Ramos (cell line): Measurements from ENCODE around the gene PLCH2.
"Not testable (repeated sequence)": the region's sequence is repeated elsewhere in the genome, so short reads cannot be mapped to it uniquely, and the experiment has no call there.

Experiments
- in situ Hi-C: fragments of 300-500 bp; cut with MboI; formaldehyde crosslinking; loops from one replicate; pipeline ENCODE4 v1.14.3; 2022; ENCODE audit warnings: low sequenced_read_pairs; ENCODE audit not compliant: unreplicated experiment

Gene PLCH2

GRCh38 chr1:2476061-2476999 is at the start of gene PLCH2:
TSS of gene PLCH2 (plus strand) at chr1:2476289. CDS start at chr1:2476589, 300 bp downstream.
- in situ Hi-C loops, result no loop called here

DNA sequence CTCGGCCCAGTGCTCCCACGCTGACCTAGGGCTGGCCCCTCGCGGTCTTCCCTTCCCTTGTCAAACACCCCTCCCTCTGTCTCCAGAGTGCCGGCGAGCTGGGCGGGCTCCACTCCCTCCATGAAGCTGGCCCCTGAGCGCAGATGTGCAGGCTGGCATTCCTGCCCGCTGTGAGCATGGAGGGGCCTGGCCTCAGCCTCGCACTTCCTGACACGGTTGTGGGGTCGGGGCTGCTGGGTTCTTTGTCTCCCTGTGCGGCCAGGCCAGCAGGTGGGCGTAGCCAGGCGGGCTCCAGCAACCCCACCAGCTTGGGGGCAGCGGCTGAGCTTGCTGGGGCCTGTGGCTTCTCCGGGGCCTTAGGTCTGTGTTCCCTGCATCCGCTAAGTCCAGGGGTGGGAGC is 49.5 kb upstream of the PLCH2 start:
- in situ Hi-C loops, result no loop called here

DNA sequence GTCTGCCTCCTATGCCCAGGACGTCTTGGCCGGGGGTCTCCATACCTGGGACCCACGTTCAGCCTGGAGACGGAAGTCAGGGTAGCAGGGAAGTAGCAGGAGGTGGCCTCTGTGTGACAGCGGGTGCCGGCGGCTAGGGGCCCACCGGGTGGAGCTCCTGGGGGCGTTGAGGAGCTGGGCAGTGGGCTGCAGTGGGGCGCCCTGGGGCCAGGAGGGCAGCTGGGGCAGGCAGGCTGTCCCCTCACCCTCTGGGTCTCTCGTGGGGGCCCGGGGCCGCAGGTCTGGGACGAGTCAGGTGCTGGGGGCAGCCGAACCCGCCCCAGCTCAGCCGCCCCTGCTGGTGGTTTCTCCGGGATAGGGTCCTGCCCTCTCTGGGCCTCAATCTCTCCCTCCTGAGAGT is 49.0 kb upstream of the PLCH2 start:
- in situ Hi-C loops, result no loop called here

GRCh38 chr1:2427976-2428375 is 48.1 kb upstream of the PLCH2 start:
- in situ Hi-C loops, result no loop called here

DNA sequence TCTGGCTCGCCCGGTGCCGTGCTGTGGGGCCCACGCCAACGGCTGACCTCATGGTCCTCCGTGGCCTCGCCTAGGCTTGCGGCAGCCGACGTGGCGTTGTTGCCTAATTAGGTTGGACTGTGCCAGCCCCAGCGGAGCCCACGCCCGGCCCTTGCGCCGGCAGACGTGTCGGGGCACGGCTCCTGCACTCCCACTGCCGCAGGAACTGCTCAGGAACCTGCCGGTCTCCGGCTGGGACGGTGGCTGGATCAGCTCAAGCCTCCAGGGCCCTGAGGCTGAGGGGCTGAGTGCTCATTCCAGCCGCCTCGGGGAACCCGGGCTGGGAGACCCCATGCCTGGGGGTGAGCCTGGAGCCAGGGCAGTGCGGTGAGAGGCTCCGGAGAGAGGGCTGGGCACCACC is 47.6 kb upstream of the PLCH2 start:
- in situ Hi-C loops, result no loop called here

DNA sequence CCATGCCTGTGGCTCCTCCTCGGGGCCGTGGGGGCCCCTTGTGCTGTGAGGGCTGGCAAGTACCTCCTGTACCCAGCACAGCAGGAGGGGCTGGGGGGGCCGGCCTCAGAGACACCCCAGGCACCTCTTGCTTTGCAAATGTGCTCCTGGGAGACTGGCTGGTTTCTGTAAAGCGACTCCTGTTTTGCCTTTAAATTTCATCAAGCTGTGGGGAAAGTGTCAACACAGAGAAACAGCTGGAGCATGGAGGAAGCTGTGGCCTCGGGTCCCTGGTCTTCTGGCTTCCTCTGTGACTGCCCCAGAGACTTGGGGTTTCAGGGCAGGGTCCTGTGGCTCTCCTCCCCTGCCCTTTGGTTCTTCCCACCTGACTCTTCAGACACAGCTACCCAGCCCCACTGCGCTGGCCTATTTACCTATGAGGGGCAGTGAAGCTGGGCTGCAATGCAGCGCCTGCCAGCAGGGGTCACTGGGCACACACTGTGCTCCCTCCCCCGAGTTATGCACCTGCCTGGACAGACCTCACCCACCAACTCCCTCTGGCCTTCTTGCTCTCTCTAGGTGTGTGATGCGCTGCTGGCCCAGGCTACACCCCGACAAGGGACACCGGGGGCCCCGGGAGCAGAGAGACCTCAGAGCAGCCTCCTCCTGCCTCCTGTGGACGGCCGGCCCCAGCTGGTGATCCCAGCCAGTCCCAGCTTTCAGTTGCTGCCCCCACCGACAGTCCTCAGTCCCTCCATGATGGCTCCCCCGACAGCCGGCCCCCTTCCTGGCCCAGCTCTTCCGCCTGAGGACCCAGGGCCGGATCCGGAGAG is 46.1 kb upstream of the PLCH2 start:
- in situ Hi-C loops, result no loop called here

GRCh38 chr1:2430592-2430973 is 45.5 kb upstream of the PLCH2 start:
- in situ Hi-C loops, result no loop called here

- in situ Hi-C loops, result no loop called here
Observed at GRCh38 chr1:2431103-2431502, 45.0 kb upstream of the PLCH2 start.

GRCh38 chr1:2431518-2431917 is 44.6 kb upstream of the PLCH2 start:
- in situ Hi-C loops, result no loop called here

DNA sequence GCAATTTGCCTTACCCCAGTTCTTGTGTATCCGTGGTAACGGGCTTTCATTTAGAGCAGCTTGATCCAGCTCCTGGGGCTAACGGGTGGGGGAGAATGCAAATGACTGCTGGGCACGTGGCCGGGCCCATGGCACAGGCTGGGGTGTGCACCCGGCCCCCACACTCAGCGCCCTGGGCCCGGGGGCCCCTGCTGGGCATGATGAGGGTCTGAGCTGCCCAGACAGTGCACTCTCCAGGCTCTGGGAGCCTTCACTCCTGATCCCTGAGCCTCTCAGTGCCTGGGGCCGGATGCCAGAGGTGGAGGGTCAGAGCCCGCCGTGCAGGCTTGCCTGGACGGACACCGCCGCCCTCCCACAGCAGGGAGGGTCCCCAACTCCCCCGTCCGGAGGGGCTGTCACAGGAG is 43.6 kb upstream of the PLCH2 start:
- in situ Hi-C loops, result no loop called here

- in situ Hi-C loops, result no loop called here
Observed at GRCh38 chr1:2433196-2433595, 42.9 kb upstream of the PLCH2 start.

GRCh38 chr1:2433936-2434655 is 42.0 kb upstream of the PLCH2 start:
- in situ Hi-C loops, result no loop called here

DNA sequence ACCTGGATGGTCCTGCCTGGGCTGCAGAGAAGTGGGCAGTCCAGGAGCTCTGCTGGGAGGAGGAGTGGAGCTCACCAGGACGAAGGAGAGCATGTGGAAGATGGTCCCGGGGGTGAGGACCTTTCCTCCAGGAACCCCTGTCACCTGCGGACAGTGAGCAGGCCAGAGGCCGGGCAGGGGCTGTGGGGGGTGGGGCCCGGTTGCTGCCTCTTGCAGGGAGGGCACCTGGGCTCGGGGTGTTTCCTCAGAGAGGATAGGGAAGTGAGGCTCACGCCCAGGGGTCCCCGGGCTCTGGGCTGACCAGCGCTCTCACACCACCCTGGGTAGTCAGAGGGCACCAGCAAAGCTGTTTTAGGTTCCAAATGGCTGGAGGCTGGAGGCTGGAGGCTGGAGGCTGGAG is 41.0 kb upstream of the PLCH2 start:
- in situ Hi-C loops, result no loop called here

GRCh38 chr1:2435746-2436355 is 40.2 kb upstream of the PLCH2 start:
- in situ Hi-C loops, result no loop called here

GRCh38 chr1:2436876-2437275 is 39.2 kb upstream of the PLCH2 start:
- in situ Hi-C loops, result no loop called here

- in situ Hi-C loops, result no loop called here
Observed at GRCh38 chr1:2437617-2438016, 38.5 kb upstream of the PLCH2 start.

- in situ Hi-C loops, result no loop called here
Observed at GRCh38 chr1:2438038-2438437, 38.1 kb upstream of the PLCH2 start.

DNA sequence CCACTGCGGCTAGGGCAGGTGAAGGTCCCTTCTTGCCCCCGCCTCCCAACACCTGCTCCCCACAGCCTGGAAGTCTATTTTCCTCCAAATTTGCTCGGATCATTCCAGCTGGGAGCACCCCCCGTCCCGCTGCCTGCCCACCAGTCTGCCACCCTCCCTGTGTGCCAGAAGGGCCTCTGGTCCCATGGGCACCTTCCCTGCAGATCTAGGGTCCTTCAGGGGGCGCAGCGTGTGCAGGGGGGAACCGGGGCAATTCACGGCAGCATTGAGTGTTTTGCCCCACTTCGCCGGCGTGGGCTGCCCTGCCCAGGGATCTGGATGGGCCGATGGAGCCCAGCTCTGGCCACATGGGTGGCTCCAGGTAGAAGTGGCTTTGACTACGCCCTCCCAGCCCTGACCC is 37.4 kb upstream of the PLCH2 start:
- in situ Hi-C loops, result no loop called here

- in situ Hi-C loops, result no loop called here
Observed at GRCh38 chr1:2439369-2439768, 36.7 kb upstream of the PLCH2 start.

- in situ Hi-C loops, result not testable (repeated sequence)
Observed at GRCh38 chr1:2440346-2440745, 35.7 kb upstream of the PLCH2 start.
